ENCODE data around the gene ZFYVE28.

The ZFYVE28 gene

DNA sequence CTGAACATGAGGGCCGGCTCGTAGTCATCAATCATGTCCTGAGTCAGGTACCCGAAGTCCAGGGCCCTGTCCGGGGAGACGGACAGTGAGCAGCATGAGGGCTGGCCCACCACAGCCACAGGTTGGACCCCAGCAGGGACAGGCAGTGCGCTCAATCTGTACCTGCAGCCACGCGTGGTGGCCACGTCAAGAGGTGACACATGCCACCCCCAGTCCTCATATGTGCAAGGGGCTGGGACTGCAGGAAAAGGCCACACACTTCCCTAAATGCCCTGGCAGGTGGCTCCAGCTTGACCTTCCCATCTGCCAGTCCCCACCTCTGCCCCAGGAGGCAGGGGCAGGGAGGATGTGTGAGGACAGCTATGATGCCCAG lies 82.7 kb downstream of the ZFYVE28 start:
- H3K27me3 ChIP-seq, result peaks cover 16% of the 10 kb centered on the region
- TF ChIP-seq, protein P1, sequence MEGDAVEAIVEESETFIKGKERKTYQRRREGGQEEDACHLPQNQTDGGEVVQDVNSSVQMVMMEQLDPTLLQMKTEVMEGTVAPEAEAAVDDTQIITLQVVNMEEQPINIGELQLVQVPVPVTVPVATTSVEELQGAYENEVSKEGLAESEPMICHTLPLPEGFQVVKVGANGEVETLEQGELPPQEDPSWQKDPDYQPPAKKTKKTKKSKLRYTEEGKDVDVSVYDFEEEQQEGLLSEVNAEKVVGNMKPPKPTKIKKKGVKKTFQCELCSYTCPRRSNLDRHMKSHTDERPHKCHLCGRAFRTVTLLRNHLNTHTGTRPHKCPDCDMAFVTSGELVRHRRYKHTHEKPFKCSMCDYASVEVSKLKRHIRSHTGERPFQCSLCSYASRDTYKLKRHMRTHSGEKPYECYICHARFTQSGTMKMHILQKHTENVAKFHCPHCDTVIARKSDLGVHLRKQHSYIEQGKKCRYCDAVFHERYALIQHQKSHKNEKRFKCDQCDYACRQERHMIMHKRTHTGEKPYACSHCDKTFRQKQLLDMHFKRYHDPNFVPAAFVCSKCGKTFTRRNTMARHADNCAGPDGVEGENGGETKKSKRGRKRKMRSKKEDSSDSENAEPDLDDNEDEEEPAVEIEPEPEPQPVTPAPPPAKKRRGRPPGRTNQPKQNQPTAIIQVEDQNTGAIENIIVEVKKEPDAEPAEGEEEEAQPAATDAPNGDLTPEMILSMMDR (IDR thresholded peaks at IDR 0.05), result no peak
- H3K4me3 ChIP-seq (ENCODE audit: low read depth in 1 of 2, low read length in 1 of 2), result no peak overlapping the region
- no peaks in the 10 kb centered on the region for H3K36me3 ChIP-seq
- no peak overlapping the region for H3K27ac ChIP-seq
- no peaks in the 10 kb centered on the region for H3K4me1 ChIP-seq (ENCODE audit: control insufficient read depth in 1 of 2, insufficient read depth in 1 of 2, low read depth in 1 of 2, low read length in 1 of 2)
- H3K9me3 ChIP-seq, result no peaks in the 10 kb centered on the region

DNA sequence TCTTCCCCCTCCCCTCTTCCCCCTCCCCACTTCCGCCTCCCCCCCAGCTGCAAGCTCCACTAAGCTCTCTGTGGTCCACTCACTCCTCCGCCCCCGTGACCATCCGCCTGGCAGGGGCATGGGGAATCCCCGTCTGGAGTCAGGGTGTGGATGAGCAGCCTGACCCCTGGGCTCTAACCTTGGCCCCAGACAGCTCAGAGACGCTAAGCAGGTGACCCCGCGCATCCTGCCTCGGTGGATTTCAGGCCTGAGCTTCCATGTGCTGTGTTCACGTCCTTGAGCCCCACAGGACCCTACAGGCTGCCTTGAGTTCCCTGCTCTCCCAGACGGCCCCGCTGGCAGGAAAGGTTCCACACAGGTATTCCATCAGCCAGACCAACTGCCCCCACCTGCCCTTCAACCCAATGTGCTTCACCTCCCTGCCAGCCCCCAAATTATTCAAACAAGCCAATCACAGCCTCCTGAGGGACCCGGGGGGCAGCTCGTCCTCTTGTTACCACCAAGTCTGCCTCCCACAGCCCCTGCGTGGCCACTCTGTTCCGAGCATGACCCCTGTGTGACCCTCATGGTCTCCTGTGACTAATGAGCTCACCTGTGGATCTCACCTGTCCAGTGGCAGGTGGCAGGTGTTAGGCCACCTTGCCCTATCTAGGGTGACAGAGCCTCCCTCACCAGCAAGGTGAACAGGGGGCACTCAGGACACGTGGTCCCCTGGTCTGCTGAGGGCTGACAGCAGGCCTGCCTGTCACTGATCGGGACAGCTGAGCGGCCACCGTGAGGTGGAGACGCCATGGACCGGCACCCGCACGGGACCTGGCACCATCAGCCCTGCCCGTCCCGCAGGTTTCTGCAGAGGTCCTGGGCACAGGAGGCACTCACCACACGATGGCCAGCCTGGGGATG lies 83.4 kb downstream of the ZFYVE28 start:
- Histone ChIP-seq H3K4me3 (ENCODE audit: low read depth in 1 of 2, low read length in 1 of 2) (no peak overlapping the region), H3K27me3 (peaks cover 16% of the 10 kb centered on the region), H3K9me3 (no peaks in the 10 kb centered on the region), H3K27ac (no peak overlapping the region), H3K4me1 (ENCODE audit: control insufficient read depth in 1 of 2, insufficient read depth in 1 of 2, low read depth in 1 of 2, low read length in 1 of 2) (no peaks in the 10 kb centered on the region), H3K36me3 (no peaks in the 10 kb centered on the region)
- TF ChIP-seq, protein P1 (IDR thresholded peaks at IDR 0.05), result no peak

DNA sequence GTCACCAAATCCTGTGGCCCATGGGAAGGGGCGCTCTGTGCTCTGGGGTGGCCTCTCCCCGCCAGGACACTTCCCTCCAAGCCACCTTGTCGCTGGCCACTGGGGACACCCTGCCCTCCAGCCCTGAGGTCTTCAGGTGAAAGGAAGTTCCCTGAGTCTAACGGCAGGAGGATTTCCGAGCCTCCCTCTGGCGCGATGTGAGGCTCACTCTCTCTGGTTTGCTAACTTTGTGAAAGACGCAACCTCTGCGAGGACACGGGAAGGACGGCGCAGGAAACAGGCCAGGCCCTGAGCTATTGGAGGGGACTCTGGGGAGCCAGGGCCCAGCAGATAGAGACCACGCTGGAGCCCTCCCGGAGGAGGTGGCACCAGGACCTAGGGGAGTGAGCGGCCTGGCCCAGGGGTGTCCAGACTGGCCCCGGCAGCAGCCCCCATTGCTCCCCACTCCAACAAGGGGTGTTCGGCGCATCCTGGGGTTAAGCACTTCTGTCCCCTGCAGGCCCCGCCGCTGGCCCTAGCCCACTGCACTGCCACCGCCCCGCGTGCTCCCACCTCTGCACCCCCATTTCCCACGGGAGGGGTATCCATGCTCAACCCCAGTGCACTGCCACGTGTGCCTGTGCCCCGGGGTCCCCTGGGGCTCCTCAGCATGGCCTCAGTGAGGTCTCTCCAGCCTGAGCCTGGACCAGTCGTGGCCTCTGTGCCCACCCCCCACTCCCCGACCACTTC lies 84.4 kb downstream of the ZFYVE28 start:
- TF ChIP-seq, protein P1 (IDR thresholded peaks at IDR 0.05), result no peak
- Histone ChIP-seq H3K27me3 (peaks cover 16% of the 10 kb centered on the region), H3K27ac (no peak overlapping the region), H3K4me3 (ENCODE audit: low read depth in 1 of 2, low read length in 1 of 2) (no peak overlapping the region), H3K9me3 (no peaks in the 10 kb centered on the region), H3K4me1 (ENCODE audit: control insufficient read depth in 1 of 2, insufficient read depth in 1 of 2, low read depth in 1 of 2, low read length in 1 of 2) (no peaks in the 10 kb centered on the region), H3K36me3 (no peaks in the 10 kb centered on the region)

DNA sequence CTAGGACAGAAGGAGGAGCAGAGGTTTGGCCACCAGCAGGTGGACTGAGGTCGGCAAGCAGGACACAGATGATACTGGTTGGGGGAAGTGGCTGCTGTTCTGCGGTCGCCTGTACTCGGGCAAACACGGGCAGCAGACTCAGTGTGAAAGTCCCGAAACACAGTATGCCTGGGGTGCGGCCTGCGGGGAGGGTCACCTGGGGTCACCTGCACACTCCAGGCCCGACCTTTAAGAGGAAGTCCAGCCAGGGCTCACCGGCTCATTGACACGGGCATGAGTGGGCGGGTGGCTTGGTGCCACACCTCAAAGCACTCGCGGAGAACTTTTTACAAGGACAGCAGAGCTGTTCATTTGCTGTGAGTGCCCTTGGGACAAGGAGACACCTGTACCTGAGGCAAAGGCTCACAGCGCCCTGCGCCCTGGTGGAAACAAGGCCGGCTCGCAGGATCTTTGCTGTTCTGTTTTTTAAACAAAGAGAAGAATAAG lies 85.0 kb downstream of the ZFYVE28 start:
- Histone ChIP-seq H3K36me3 (no peaks in the 10 kb centered on the region), H3K4me1 (ENCODE audit: control insufficient read depth in 1 of 2, insufficient read depth in 1 of 2, low read depth in 1 of 2, low read length in 1 of 2) (no peaks in the 10 kb centered on the region), H3K27me3 (peaks cover 16% of the 10 kb centered on the region), H3K9me3 (no peaks in the 10 kb centered on the region), H3K27ac (no peak overlapping the region), H3K4me3 (ENCODE audit: low read depth in 1 of 2, low read length in 1 of 2) (no peak overlapping the region)
- TF ChIP-seq, protein P1 (IDR thresholded peaks at IDR 0.05), result no peak

DNA sequence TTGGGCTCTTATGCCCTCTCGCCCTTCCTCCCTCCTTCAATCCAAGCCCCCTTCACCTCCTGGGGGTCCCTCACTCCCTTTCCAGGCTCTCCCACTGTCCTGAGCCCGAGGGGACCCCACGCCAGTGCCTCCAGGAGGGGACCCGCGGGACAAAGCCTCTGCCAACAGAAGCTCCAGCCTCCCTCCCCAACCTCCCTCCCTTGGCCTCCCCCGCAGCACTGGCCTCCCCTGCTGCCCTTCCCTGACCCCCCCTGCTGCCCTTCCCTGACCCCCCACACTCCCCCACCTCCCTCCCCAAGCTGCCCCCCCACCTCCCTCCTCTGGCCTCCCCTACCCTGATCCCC lies 85.5 kb downstream of the ZFYVE28 start:
- no peaks in the 10 kb centered on the region for H3K36me3 ChIP-seq
- H3K27me3 ChIP-seq, result peaks cover 16% of the 10 kb centered on the region
- TF ChIP-seq, protein P1 (IDR thresholded peaks at IDR 0.05), result no peak
- no peaks in the 10 kb centered on the region for H3K9me3 ChIP-seq
- H3K4me1 ChIP-seq (ENCODE audit: control insufficient read depth in 1 of 2, insufficient read depth in 1 of 2, low read depth in 1 of 2, low read length in 1 of 2), result no peaks in the 10 kb centered on the region
- H3K27ac ChIP-seq, result no peak overlapping the region
- H3K4me3 ChIP-seq (ENCODE audit: low read depth in 1 of 2, low read length in 1 of 2), result no peak overlapping the region

Measured in neutrophil (primary cell).